ENCODE data around the gene NR4A1.

Gene NR4A1

GRCh38 chr12:52086366-52086765, 35.1 kb downstream of the NR4A1 start:
- Histone ChIP-seq H3K36me3 (ENCODE audit: insufficient read depth, low read length) (no peaks in the 10 kb centered on the region), H3K4me3 (no peak overlapping the region), H3K27ac (no peak overlapping the region), H3K9ac (ENCODE audit: insufficient read length) (no peak overlapping the region), H3K9me3 (ENCODE audit: low read depth, low read length) (no peaks in the 10 kb centered on the region)
- TF ChIP-seq EZH2 (IDR thresholded peaks at IDR 0.05) = no peak
- no peak for TF ChIP-seq FOXP2 (optimal IDR thresholded peaks at IDR 0.05; ENCODE audit: control extremely low read depth, extremely low read length, insufficient read depth)
- TF ChIP-seq POLR2AphosphoS5 (IDR thresholded peaks at IDR 0.05; ENCODE audit: borderline replicate concordance, low read depth, low read length) = no peak
- DNase-seq (ENCODE audit: low read depth, low spot score) = no peak

GRCh38 chr12:52086944-52087835, 35.9 kb downstream of the NR4A1 start:
- no peak for TF ChIP-seq EZH2 (IDR thresholded peaks at IDR 0.05)
- no peak for TF ChIP-seq FOXP2 (optimal IDR thresholded peaks at IDR 0.05; ENCODE audit: control extremely low read depth, extremely low read length, insufficient read depth)
- no peak for TF ChIP-seq POLR2AphosphoS5 (IDR thresholded peaks at IDR 0.05; ENCODE audit: borderline replicate concordance, low read depth, low read length)
- H3K27ac ChIP-seq = no peak overlapping the region
- no peak overlapping the region for H3K9ac ChIP-seq (ENCODE audit: insufficient read length)
- H3K4me3 ChIP-seq = no peak overlapping the region
- H3K9me3 ChIP-seq (ENCODE audit: low read depth, low read length) = no peaks in the 10 kb centered on the region
- H3K36me3 ChIP-seq (ENCODE audit: insufficient read depth, low read length) = no peaks in the 10 kb centered on the region
- DNase-seq (ENCODE audit: low read depth, low spot score) = no peak

- TF ChIP-seq POLR2AphosphoS5 (IDR thresholded peaks at IDR 0.05; ENCODE audit: borderline replicate concordance, low read depth, low read length) (no peak), EZH2 (IDR thresholded peaks at IDR 0.05) (no peak), FOXP2 (optimal IDR thresholded peaks at IDR 0.05; ENCODE audit: control extremely low read depth, extremely low read length, insufficient read depth) (no peak)
- Histone ChIP-seq H3K9me3 (ENCODE audit: low read depth, low read length) (no peaks in the 10 kb centered on the region), H3K4me3 (no peak overlapping the region), H3K9ac (ENCODE audit: insufficient read length) (no peak overlapping the region), H3K36me3 (ENCODE audit: insufficient read depth, low read length) (no peaks in the 10 kb centered on the region), H3K27ac (no peak overlapping the region)
- DNase-seq (ENCODE audit: low read depth, low spot score) = no peak
These were observed 36.9 kb downstream of the NR4A1 start for GRCh38 chr12:52087961-52088820.

DNA sequence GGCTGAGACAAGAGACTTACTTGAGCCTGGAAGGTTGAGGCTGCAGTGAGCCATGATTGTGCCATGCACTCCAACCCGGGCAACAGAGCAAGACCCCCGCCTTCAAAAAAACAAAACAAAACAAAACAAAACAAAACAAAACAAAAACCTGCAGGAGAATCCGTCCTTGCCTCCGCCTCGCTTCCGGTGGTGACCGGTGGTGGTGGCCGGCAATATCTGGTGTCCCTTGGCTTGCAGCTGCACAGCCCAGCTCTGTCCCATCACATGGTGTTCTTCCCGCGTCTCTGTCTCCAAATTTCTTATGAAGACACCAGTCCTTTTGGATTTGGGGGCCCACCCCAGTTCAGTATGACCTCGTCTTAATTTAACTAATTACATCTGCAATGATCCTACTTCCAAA, 38.2 kb downstream of the NR4A1 start:
- no peak overlapping the region for H3K4me3 ChIP-seq
- H3K27ac ChIP-seq = no peak overlapping the region
- no peaks in the 10 kb centered on the region for H3K36me3 ChIP-seq (ENCODE audit: insufficient read depth, low read length)
- no peak overlapping the region for H3K9ac ChIP-seq (ENCODE audit: insufficient read length)
- H3K9me3 ChIP-seq (ENCODE audit: low read depth, low read length) = no peaks in the 10 kb centered on the region
- no peak for DNase-seq (ENCODE audit: low read depth, low spot score)
- TF ChIP-seq POLR2AphosphoS5 (IDR thresholded peaks at IDR 0.05; ENCODE audit: borderline replicate concordance, low read depth, low read length) = no peak
- TF ChIP-seq FOXP2 (optimal IDR thresholded peaks at IDR 0.05; ENCODE audit: control extremely low read depth, extremely low read length, insufficient read depth) = no peak
- no peak for TF ChIP-seq EZH2 (IDR thresholded peaks at IDR 0.05)

GRCh38 chr12:52090291-52090690, 39.0 kb downstream of the NR4A1 start:
- Histone ChIP-seq H3K9ac (ENCODE audit: insufficient read length) (no peak overlapping the region), H3K27ac (no peak overlapping the region), H3K36me3 (ENCODE audit: insufficient read depth, low read length) (no peaks in the 10 kb centered on the region), H3K9me3 (ENCODE audit: low read depth, low read length) (no peaks in the 10 kb centered on the region), H3K4me3 (no peak overlapping the region)
- no peak for TF ChIP-seq FOXP2 (optimal IDR thresholded peaks at IDR 0.05; ENCODE audit: control extremely low read depth, extremely low read length, insufficient read depth)
- no peak for TF ChIP-seq EZH2 (IDR thresholded peaks at IDR 0.05)
- TF ChIP-seq POLR2AphosphoS5 (IDR thresholded peaks at IDR 0.05; ENCODE audit: borderline replicate concordance, low read depth, low read length) = no peak
- no peak for DNase-seq (ENCODE audit: low read depth, low spot score)

DNA sequence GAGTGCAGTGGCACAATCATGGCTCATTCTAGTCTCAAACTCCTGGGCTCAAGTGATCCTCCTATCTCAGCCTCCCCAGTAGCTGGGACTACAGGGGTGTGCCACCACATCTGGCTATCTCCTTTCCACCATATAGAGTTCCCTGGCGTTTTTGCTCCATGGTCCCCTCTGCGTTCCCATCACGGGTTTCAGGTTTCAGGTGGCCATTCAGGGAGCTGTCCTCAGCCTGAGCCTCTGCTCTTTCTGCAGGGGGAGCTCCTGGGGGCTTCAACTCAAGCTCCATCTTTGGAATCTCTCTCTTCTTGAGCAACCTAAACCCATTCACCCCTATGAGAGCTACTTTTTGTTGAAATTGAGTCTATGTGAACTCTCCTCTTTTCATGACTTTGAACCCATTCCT, 39.8 kb downstream of the NR4A1 start:
- TF ChIP-seq FOXP2 (optimal IDR thresholded peaks at IDR 0.05; ENCODE audit: control extremely low read depth, extremely low read length, insufficient read depth) (no peak), EZH2 (IDR thresholded peaks at IDR 0.05) (no peak)

DNA sequence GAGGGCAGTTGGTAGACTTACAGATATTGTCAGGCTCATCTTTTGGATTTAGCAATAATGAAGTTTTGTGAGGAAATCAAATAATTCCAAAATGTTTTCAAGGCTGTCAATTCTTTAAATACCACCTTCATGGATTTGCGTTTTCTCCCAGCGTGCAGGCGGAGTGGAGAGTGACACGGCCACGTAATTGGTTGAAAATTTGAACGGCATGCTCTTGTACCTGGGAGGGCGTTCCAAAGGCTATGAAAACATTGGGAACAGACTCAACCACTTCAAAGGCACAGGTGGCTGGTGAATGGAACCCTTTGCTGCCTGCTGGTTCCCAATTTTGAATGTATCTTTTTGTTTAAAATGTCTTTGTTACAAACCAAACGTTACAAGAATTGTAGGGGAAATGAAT, 40.6 kb downstream of the NR4A1 start:
- H3K4me3 ChIP-seq = no peak overlapping the region
- no peak overlapping the region for H3K9ac ChIP-seq (ENCODE audit: insufficient read length)
- no peak for DNase-seq (ENCODE audit: low read depth, low spot score)
- H3K9me3 ChIP-seq (ENCODE audit: low read depth, low read length) = no peaks in the 10 kb centered on the region
- H3K27ac ChIP-seq = no peak overlapping the region
- H3K36me3 ChIP-seq (ENCODE audit: insufficient read depth, low read length) = no peaks in the 10 kb centered on the region
- TF ChIP-seq FOXP2 (optimal IDR thresholded peaks at IDR 0.05; ENCODE audit: control extremely low read depth, extremely low read length, insufficient read depth) = no peak
- TF ChIP-seq POLR2AphosphoS5 (IDR thresholded peaks at IDR 0.05; ENCODE audit: borderline replicate concordance, low read depth, low read length) = no peak

More for the DNA sequence above, 39.8 kb downstream of the NR4A1 start:
- Histone ChIP-seq H3K4me3 (no peak overlapping the region), H3K9ac (ENCODE audit: insufficient read length) (no peak overlapping the region), H3K27ac (no peak overlapping the region), H3K36me3 (ENCODE audit: insufficient read depth, low read length) (no peaks in the 10 kb centered on the region), H3K9me3 (ENCODE audit: low read depth, low read length) (no peaks in the 10 kb centered on the region)
- DNase-seq (ENCODE audit: low read depth, low spot score) = no peak

DNA sequence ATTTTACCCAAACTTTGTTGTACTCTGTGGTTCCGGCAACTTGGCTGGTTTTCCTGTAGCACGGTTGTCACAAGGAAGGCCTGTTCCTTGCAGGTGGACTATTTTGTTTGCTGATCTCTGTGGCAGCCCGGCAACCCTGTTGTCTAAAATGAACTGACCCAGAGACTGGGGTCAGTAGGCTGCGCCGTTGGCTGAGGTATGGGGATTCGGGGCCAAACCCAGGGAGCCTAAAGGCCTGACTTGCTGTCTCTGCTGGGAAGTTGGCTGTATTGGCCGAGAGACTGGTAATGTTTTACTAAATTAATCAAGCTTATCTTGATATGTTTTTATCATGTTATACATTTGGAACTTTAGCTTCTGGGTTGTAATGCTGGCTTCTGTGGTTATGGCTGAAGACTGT, 42.1 kb downstream of the NR4A1 start:
- no peaks in the 10 kb centered on the region for H3K36me3 ChIP-seq (ENCODE audit: insufficient read depth, low read length)
- no peak overlapping the region for H3K9ac ChIP-seq (ENCODE audit: insufficient read length)
- no peak for TF ChIP-seq POLR2AphosphoS5 (IDR thresholded peaks at IDR 0.05; ENCODE audit: borderline replicate concordance, low read depth, low read length)
- no peak for TF ChIP-seq FOXP2 (optimal IDR thresholded peaks at IDR 0.05; ENCODE audit: control extremely low read depth, extremely low read length, insufficient read depth)
- no peak for TF ChIP-seq EZH2 (IDR thresholded peaks at IDR 0.05)
- no peak overlapping the region for H3K4me3 ChIP-seq
- no peak overlapping the region for H3K27ac ChIP-seq
- H3K9me3 ChIP-seq (ENCODE audit: low read depth, low read length) = no peaks in the 10 kb centered on the region
- DNase-seq (ENCODE audit: low read depth, low spot score) = no peak
